ENCODE measurements around the gene FUT7. TPM values are rescaled to one million over a fixed set of nuclear protein-coding genes. Genes with fewer than 3 reads are reported as not detected.

FUT7 gene
- total and polyA plus RNA-seq, 9 of the 15 experiments (the other 6 are each of a cell fraction or from before 2014, with no cell fraction given), result not detected

DNA sequence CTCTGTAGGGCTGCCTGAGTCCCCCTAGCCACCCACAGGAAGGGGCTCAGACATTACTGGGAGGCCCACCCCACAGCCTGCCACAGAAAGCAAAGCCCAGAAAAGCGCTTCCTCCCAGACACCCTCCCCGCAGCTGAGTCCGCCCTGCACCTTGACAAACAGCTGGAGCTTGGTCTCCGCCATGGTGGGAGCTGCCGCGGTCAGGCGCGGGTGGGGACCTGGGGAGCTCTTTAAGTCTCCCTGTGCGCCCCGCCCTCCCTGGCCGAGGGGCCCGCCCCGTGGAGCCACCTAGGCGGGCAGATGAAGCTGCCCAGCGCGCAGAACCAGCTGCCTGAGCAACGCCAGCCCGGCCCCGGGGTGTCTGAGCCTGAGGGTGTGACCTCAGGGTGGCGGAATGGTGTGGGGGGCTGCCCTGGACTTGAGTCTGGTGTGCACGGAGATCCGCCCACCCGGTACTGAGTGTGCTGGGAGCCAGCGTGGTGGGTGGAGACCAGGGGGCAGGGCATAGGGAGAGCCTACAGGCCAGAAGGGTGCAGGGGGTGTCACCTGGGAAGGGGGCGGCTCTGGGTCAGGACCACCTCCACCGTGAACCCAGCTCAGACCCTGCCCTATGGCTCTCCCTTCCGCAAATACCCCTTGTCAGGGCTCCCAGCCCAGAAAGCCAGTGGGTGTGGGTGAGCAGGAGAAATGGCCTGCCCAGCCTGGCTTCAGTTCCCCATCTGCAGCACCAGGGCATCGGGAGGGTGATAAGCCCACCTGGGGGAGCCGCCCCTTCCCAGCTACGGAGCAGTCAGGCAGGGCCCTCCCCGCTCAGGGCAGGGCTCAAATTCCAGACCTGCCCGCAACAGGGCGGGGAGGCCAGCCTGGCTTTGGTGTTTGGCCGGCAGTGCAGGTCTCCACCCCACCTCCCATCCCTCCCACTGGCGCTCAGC lies 35.3 kb downstream of the FUT7 start, which contains the start of gene CLIC3 (continued):
- no peak for TF ChIP-seq ZNF24 (IDR thresholded peaks at IDR 0.05)

DNA sequence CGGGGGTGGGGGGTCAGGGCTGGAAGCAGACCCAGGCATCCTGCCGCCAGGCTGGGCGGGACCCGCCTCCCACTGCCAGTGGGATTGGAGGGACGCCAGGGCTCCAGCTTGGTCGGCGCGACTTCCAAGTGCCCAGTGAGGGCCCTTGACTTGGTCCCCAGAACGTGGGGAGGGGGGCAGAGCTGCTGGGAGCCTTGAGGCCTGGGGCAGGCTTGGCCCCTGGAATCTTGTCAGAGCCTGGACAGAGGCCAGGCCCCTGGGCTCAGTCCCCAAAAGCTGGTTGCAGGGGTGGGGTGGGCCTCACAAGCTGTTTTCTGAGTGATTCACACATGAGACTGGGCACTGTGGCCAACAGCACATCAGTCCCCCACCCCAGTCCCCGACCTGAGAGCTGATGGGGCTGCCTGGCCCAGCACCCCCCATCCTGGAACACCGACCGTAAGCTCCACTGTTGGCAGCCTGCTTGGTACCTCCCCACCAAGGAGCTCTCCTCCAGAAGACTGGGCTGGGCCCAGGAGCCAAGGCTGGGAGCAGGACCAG lies 36.0 kb downstream of the FUT7 start:
- intact Hi-C loops (cut with micrococcal nuclease), result no loop called here
- peak; percentile 26 for FAIRE-seq
- H3K27me3 ChIP-seq (ENCODE audit: control insufficient read depth in 2 of 2, insufficient read depth in 2 of 2, low read length in 2 of 2), result no peaks in the 10 kb centered on the region
- H3K9me1 ChIP-seq (ENCODE audit: control insufficient read depth, insufficient read depth, low read length), result no peaks in the 10 kb centered on the region
- peak overlapping the region in 1 of 2 experiments; percentile 88; a peak in 3 of 4 replicates for H3K9ac ChIP-seq (ENCODE audit: insufficient read depth in 1 of 2, low read depth in 2 of 2, low read length in 2 of 2)
- H3K4me1 ChIP-seq (replicated peaks in 1 of 2; ENCODE audit: control insufficient read depth in 2 of 2, insufficient read depth in 2 of 2, low read length in 2 of 2), result peaks cover 32 to 74% of the 10 kb centered on the region in 2 experiments
- H3K4me3 ChIP-seq, result 0 out of 2 replicates have a peak overlapping the region, but pooled peaks have one; percentile 26
- ATAC-seq, result no peak; the same call in 2 of the 3 replicates
- H3K27ac ChIP-seq (ENCODE audit: extremely low read depth, low read depth, low read length), result peak overlapping the region; percentile 34; the same call in 1 of the 3 replicates
- POLR2A ChIA-PET, result interaction anchor here (0.6 to 1.3 kb wide), 5 partner anchors 9 to 223 kb away, joined by 3 to 8 read pairs (median 3); no protein-coding TSS in a partner anchor
- 12% methylated on average over 4 of the region's 12 CpGs for WGBS (ENCODE audit: insufficient coverage, low coverage, missing lambda C conversion rate)
- no peak overlapping the region for H2AFZ ChIP-seq (ENCODE audit: low read depth, low read length)
- H3K36me3 ChIP-seq (ENCODE audit: control insufficient read depth, insufficient read depth, low read length), result peaks cover 22% of the 10 kb centered on the region; the same call in 1 of the 3 replicates
- CTCF ChIA-PET (ENCODE audit: low intra/inter-chr PET ratio), result no interaction called here
- H3K9me3 ChIP-seq (replicated peaks; ENCODE audit: control insufficient read depth, insufficient read depth, low read depth, low read length), result peaks cover 5% of the 10 kb centered on the region
- no TSS peak for BruUV-seq (replicated peaks)
- no peaks in the 10 kb centered on the region for H4K20me1 ChIP-seq (replicated peaks; ENCODE audit: control insufficient read depth, insufficient read depth, low read length)
- DNase-seq (ENCODE audit: extremely low read depth in 1 of 4, low spot score in 3 of 4), result peak in 1 of 4 experiments; percentile 45
- in situ Hi-C loops (cut with MboI), result no loop called here
- peak overlapping the region; percentile 64; the same call in 1 of the 2 replicates for H3K4me2 ChIP-seq (ENCODE audit: insufficient read depth, low read length)
- H3K79me2 ChIP-seq (ENCODE audit: control insufficient read depth, insufficient read depth, low read length), result peaks cover 18% of the 10 kb centered on the region
- TF ChIP-seq ATF1 (CRISPR knock-in tag; IDR thresholded peaks at IDR 0.05) (no peak), ATF1 (tag; IDR thresholded peaks at IDR 0.05) (no peak), ZBTB49 (CRISPR knock-in tag; IDR thresholded peaks at IDR 0.05; ENCODE audit: borderline replicate concordance) (no peak), DDX20 (tag; IDR thresholded peaks at IDR 0.05; ENCODE audit: low read depth) (no peak), HMGN3 (IDR thresholded peaks at IDR 0.05; ENCODE audit: borderline replicate concordance, extremely low read depth, insufficient read length, low read depth, low read length) (peak; percentile 28), MEIS2 (IDR thresholded peaks at IDR 0.05; ENCODE audit: partially characterized antibody) (no peak), NFIX (CRISPR knock-in tag; IDR thresholded peaks at IDR 0.05; ENCODE audit: low read depth) (no peak), ZBTB7A (IDR thresholded peaks at IDR 0.05; ENCODE audit: borderline replicate concordance, control insufficient read depth, low read depth, low read length) (peak; percentile 27; the same call in 1 of the 2 replicates), TOE1 (IDR thresholded peaks at IDR 0.05; ENCODE audit: borderline replicate concordance) (no peak), TOE1 (CRISPR knock-in tag; IDR thresholded peaks at IDR 0.05; ENCODE audit: borderline replicate concordance, low read depth) (no peak), ZKSCAN3 (CRISPR knock-in tag; IDR thresholded peaks at IDR 0.05) (no peak), CAMTA2 (CRISPR knock-in tag; conservative IDR thresholded peaks at IDR 0.05) (no peak), BRD9 (IDR thresholded peaks at IDR 0.05; ENCODE audit: low read depth, partially characterized antibody) (no peak), ZNF431 (CRISPR knock-in tag; IDR thresholded peaks at IDR 0.05) (no peak)
- TF ChIP-seq, protein P1, sequence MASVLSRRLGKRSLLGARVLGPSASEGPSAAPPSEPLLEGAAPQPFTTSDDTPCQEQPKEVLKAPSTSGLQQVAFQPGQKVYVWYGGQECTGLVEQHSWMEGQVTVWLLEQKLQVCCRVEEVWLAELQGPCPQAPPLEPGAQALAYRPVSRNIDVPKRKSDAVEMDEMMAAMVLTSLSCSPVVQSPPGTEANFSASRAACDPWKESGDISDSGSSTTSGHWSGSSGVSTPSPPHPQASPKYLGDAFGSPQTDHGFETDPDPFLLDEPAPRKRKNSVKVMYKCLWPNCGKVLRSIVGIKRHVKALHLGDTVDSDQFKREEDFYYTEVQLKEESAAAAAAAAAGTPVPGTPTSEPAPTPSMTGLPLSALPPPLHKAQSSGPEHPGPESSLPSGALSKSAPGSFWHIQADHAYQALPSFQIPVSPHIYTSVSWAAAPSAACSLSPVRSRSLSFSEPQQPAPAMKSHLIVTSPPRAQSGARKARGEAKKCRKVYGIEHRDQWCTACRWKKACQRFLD (CRISPR knock-in tag; IDR thresholded peaks at IDR 0.05), result no peak
